Testis (tissue), 2 donors: ENCODE measurements around the gene FOXJ3.

ENCODE experiments used
- POLR2A ChIP-seq: fragments of 450-650 bp; IDR thresholded peaks from one replicate; pipeline ENCODE4 v1.6.1; 2017; ENCODE audit warnings: antibody characterized with exemption, mild to moderate bottlenecking, moderate library complexity
- TF ChIP-seq, protein P1 (sequence below), 3 experiments: fragments of 450-650 bp in 2 of 3; fragments of 200-600 bp in 1 of 3; sonication (generic) in 1 of 3; IDR thresholded peaks; one replicate each; pipeline ENCODE4 v1.5.1; 2016 to 2019; ENCODE audit warnings: antibody characterized with exemption in 3 of 3, mild to moderate bottlenecking in 2 of 3, moderate library complexity in 1 of 3

- TF ChIP-seq, protein P1, sequence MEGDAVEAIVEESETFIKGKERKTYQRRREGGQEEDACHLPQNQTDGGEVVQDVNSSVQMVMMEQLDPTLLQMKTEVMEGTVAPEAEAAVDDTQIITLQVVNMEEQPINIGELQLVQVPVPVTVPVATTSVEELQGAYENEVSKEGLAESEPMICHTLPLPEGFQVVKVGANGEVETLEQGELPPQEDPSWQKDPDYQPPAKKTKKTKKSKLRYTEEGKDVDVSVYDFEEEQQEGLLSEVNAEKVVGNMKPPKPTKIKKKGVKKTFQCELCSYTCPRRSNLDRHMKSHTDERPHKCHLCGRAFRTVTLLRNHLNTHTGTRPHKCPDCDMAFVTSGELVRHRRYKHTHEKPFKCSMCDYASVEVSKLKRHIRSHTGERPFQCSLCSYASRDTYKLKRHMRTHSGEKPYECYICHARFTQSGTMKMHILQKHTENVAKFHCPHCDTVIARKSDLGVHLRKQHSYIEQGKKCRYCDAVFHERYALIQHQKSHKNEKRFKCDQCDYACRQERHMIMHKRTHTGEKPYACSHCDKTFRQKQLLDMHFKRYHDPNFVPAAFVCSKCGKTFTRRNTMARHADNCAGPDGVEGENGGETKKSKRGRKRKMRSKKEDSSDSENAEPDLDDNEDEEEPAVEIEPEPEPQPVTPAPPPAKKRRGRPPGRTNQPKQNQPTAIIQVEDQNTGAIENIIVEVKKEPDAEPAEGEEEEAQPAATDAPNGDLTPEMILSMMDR (IDR thresholded peaks at IDR 0.05): no peak
- no peak for TF ChIP-seq POLR2A
Measured at GRCh38 chr1:42209526-42210251, 125.3 kb downstream of the FOXJ3 start.
